Endothelial cell of umbilical vein (primary cell): ENCODE results near the gene TPCN1. TPM values are rescaled to one million over a fixed set of nuclear protein-coding genes. Genes with fewer than 3 reads are reported as not detected.
A peak's percentile ranks its signal among the peaks of the same experiment; 100 is the strongest.

ENCODE experiments used
- BruUV-seq: library from RNA; stranded (reverse); fragments of 400-500 nt; replicated peaks from 2 replicates; lab custom pipeline; 2021; lab: Mats Ljungman, UMichigan
- CTCF ChIA-PET: fragments of 300-600, 350-600 bp; sonication (Branson Sonifier 250); formaldehyde crosslinking; loops from one replicate; lab custom pipeline; 2021; ENCODE audit warnings: antibody characterized with exemption, inconsistent platforms; lab: Charles Lee
- POLR2A ChIA-PET: fragments of 300-600, 350-600 bp; sonication (Branson Sonifier 250); formaldehyde crosslinking; loops from one replicate; lab custom pipeline; 2021; ENCODE audit warnings: antibody characterized with exemption, inconsistent platforms; lab: Charles Lee
- DNase-seq: peaks from one replicate; pipeline ENCODE4 v3.0.0-alpha.2; 2011; ENCODE audit warnings: low read depth, low spot score
- FAIRE-seq: peaks from 2 replicates; lab custom pipeline; 2011; peaks lifted over from hg19 to GRCh38; lab: Jason Lieb, UNC
- H2AFZ ChIP-seq: 2 replicates; pipeline ENCODE4 v1.6.0; 2012; ENCODE audit warnings: low read depth, low read length, control low read depth, inconsistent platforms
- H3K27ac ChIP-seq: 2 replicates; pipeline ENCODE4 v1.5.1; 2011; ENCODE audit warnings: low read depth, mild to moderate bottlenecking, control low read depth, low read length, moderate library complexity; ENCODE audit not compliant: insufficient read depth
- H3K27me3 ChIP-seq, 2 experiments: 2 replicates each; pipeline versions ENCODE4 v1.6.0 to v1.6.1; 2011; ENCODE audit warnings: low read length in 2 of 2, mixed read lengths in 1 of 2; ENCODE audit not compliant: control insufficient read depth in 2 of 2, insufficient read depth in 2 of 2
- H3K36me3 ChIP-seq, 2 experiments: 2 replicates in 1 of 2; 3 replicates in 1 of 2; pipeline ENCODE4 v1.5.1; 2011; ENCODE audit warnings: low read length in 2 of 2, mild to moderate bottlenecking in 1 of 2, moderate library complexity in 1 of 2; ENCODE audit not compliant: control insufficient read depth in 2 of 2, insufficient read depth in 2 of 2; ENCODE audit errors: extremely low read depth in 1 of 2
- H3K4me1 ChIP-seq: 3 replicates; pipeline ENCODE4 v1.5.1; 2011; ENCODE audit warnings: mild to moderate bottlenecking, low read length; ENCODE audit not compliant: control insufficient read depth, insufficient read depth; ENCODE audit errors: extremely low read depth
- H3K4me2 ChIP-seq: 2 replicates; pipeline ENCODE4 v1.6.1; 2011; ENCODE audit warnings: low read length, control low read depth, mixed read lengths; ENCODE audit not compliant: insufficient read depth
- H3K4me3 ChIP-seq, 3 experiments: fragments of 200-600 bp in 1 of 3; sonication (generic), shearing (Covaris generic) in 1 of 3; replicated peaks in 1 of 3; 2 replicates each; pipeline ENCODE4 v1.5.1; 2011 to 2016; ENCODE audit warnings: control low read depth in 3 of 3, low read length in 3 of 3, mild to moderate bottlenecking in 2 of 3, inconsistent platforms in 1 of 3, low read depth in 1 of 3, moderate library complexity in 1 of 3; ENCODE audit not compliant: insufficient read depth in 1 of 3
- H3K79me2 ChIP-seq: 2 replicates; pipeline ENCODE4 v1.6.0; 2012; ENCODE audit warnings: low read length, inconsistent platforms; ENCODE audit not compliant: control insufficient read depth, insufficient read depth
- H3K9ac ChIP-seq: replicated peaks from 2 replicates; pipeline ENCODE3; 2011; ENCODE audit warnings: low read length, control low read depth; ENCODE audit not compliant: insufficient read depth; ENCODE audit errors: extremely low read depth
- H3K9me1 ChIP-seq: replicated peaks from 3 replicates; pipeline ENCODE4 v1.6.0; 2011; ENCODE audit warnings: mild to moderate bottlenecking, low read length; ENCODE audit not compliant: control insufficient read depth, insufficient read depth; ENCODE audit errors: extremely low read depth
- H3K9me3 ChIP-seq: replicated peaks from 2 replicates; pipeline ENCODE4 v1.5.1; 2012; ENCODE audit warnings: low read length, inconsistent platforms; ENCODE audit not compliant: control insufficient read depth, insufficient read depth
- H4K20me1 ChIP-seq: replicated peaks from 2 replicates; pipeline ENCODE3; 2011; ENCODE audit warnings: mild to moderate bottlenecking, low read length; ENCODE audit not compliant: control insufficient read depth, insufficient read depth; ENCODE audit errors: extremely low read depth
- EZH2 ChIP-seq: IDR thresholded peaks from 2 replicates; pipeline ENCODE4 v1.6.1; 2012; ENCODE audit warnings: borderline replicate concordance, low read depth, mild to moderate bottlenecking, moderate library complexity, low read length, inconsistent platforms; ENCODE audit not compliant: severe bottlenecking
- FOS ChIP-seq: IDR thresholded peaks from 2 replicates; pipeline ENCODE4 v1.6.1; 2011; ENCODE audit warnings: mild to moderate bottlenecking, low read length, moderate library complexity, borderline replicate concordance; ENCODE audit not compliant: insufficient read depth
- GATA2 ChIP-seq: IDR thresholded peaks from 2 replicates; pipeline ENCODE4 v1.7.0; 2011; ENCODE audit warnings: low read depth, mild to moderate bottlenecking, moderate library complexity, mixed read lengths, low read length; ENCODE audit not compliant: insufficient read length, insufficient read depth
- JUN ChIP-seq: IDR thresholded peaks from 2 replicates; pipeline ENCODE4 v1.6.1; 2011; ENCODE audit warnings: borderline replicate concordance, low read depth; ENCODE audit not compliant: insufficient read length, insufficient read depth
- MYC ChIP-seq: IDR thresholded peaks from one replicate; pipeline ENCODE4 v1.6.1; 2011; ENCODE audit warnings: mild to moderate bottlenecking, low read depth, low read length
- POLR2A ChIP-seq: IDR thresholded peaks from 2 replicates; pipeline ENCODE4 v1.6.1; 2012; ENCODE audit warnings: low read depth, mild to moderate bottlenecking, control low read depth, low read length
- POLR2AphosphoS5 ChIP-seq: IDR thresholded peaks from 2 replicates; pipeline ENCODE4 v1.6.1; 2012; ENCODE audit warnings: low read depth, mild to moderate bottlenecking, control low read depth, low read length, moderate library complexity; ENCODE audit not compliant: insufficient read depth
- dilution Hi-C: fragments of 300-500 bp; cut with MboI; formaldehyde crosslinking; loops from one replicate; pipeline ENCODE4 v1.15.0; 2019; ENCODE audit warnings: low sequenced_read_pairs; ENCODE audit not compliant: extremely low pct_ligation_motif_present
- intact Hi-C: fragments of 100-400 bp; cut with micrococcal nuclease; formaldehyde crosslinking; loops from one replicate; pipeline ENCODE4 v1.10.0; 2022
- polyA plus RNA-seq, 4 experiments: library from polyadenylated mRNA; depleted of rRNA in 3 of 4; stranded (reverse) in 3 of 4; unstranded in 1 of 4; fragments of >200 nt; gene quantifications; 2 replicates each; pipeline versions ENCODE4 v1.2.1 to v1.2.3, GENCODE V29; 2011 to 2012; ENCODE audit warnings: missing spikeins in 1 of 4
- total RNA-seq: library from RNA; stranded (reverse); gene quantifications from 2 replicates; pipeline ENCODE4 v1.2.3, GENCODE V29; 2021
- TF ChIP-seq, protein P1 (sequence below), 2 donors: IDR thresholded peaks; 1 replicate in 1 of 2; 2 replicates in 1 of 2; pipeline ENCODE4 v1.5.1; 2011; ENCODE audit warnings: low read length in 2 of 2, mild to moderate bottlenecking in 2 of 2, moderate library complexity in 2 of 2, control low read depth in 1 of 2, inconsistent platforms in 1 of 2, low read depth in 1 of 2; ENCODE audit not compliant: insufficient read depth in 1 of 2; ENCODE audit errors: extremely low read depth in 1 of 2
- TF ChIP-seq, protein P2 (sequence below): IDR thresholded peaks from 2 replicates; pipeline ENCODE4 v1.6.1; 2011; ENCODE audit not compliant: insufficient read depth, insufficient read length

TPCN1 gene
- total and polyA plus RNA-seq, 2 donors (not counting 3 experiments of a cell fraction or from before 2014, with no cell fraction given) = 19.5 to 28.3 TPM

DNA sequence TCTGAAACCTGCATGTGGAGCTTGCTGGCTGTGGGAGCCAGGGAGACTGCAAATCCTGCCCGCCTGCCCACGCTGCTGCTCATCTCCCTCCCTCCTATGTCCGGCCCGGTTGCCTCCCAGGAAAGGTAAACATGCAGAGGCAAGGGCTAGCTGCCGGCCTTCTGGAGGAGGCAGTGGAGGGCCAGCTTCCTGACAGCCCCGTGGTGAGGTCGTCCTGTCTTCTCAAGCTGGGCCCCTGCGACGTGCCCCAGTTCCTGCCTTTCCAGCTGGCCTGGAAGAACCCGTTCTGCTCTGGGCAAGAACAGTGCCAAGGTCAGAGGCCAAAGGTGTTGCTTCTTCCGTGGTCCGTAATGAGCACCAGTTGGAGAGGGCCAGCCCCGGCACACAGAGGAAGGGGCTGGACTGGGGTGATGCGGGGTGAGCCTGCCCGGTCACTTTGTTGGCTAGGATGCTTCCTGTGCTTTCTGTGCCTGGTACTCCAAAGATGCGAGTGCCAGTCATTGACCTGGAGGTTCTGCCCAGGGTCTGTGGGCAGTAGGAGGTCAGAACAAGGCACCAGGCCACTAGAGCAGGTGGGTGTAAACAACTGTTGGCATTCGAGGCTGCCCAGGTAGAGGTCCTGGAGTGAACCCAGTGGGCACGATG, 25.3 kb downstream of the TPCN1 start:
- no peak overlapping the region for H3K4me3 ChIP-seq
- BruUV-seq = no TSS peak
- H3K9me3 ChIP-seq = no peaks in the 10 kb centered on the region
- peaks cover 31% of the 10 kb centered on the region for H3K4me1 ChIP-seq
- DNase-seq (no peak), FAIRE-seq (peak; percentile 24)
- POLR2A ChIA-PET = interaction anchor here (2.4 kb wide), 1 partner anchor 25 kb away, joined by 8 read pairs; the partner anchor contains the start of gene TPCN1
- peaks cover 0 to 3% of the 10 kb centered on the region in 2 experiments for H3K36me3 ChIP-seq
- H4K20me1 ChIP-seq = no peaks in the 10 kb centered on the region
- H3K27me3 ChIP-seq = no peaks in the 10 kb centered on the region
- no peaks in the 10 kb centered on the region for H3K79me2 ChIP-seq
- no peak for TF ChIP-seq FOS
- no peak for TF ChIP-seq MYC
- TF ChIP-seq GATA2 = no peak
- TF ChIP-seq, protein P1, sequence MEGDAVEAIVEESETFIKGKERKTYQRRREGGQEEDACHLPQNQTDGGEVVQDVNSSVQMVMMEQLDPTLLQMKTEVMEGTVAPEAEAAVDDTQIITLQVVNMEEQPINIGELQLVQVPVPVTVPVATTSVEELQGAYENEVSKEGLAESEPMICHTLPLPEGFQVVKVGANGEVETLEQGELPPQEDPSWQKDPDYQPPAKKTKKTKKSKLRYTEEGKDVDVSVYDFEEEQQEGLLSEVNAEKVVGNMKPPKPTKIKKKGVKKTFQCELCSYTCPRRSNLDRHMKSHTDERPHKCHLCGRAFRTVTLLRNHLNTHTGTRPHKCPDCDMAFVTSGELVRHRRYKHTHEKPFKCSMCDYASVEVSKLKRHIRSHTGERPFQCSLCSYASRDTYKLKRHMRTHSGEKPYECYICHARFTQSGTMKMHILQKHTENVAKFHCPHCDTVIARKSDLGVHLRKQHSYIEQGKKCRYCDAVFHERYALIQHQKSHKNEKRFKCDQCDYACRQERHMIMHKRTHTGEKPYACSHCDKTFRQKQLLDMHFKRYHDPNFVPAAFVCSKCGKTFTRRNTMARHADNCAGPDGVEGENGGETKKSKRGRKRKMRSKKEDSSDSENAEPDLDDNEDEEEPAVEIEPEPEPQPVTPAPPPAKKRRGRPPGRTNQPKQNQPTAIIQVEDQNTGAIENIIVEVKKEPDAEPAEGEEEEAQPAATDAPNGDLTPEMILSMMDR (IDR thresholded peaks at IDR 0.05; ENCODE audit: extremely low read depth in 1 of 2, insufficient read depth in 1 of 2, low read depth in 1 of 2, low read length in 2 of 2) = no peak
- TF ChIP-seq, protein P2, sequence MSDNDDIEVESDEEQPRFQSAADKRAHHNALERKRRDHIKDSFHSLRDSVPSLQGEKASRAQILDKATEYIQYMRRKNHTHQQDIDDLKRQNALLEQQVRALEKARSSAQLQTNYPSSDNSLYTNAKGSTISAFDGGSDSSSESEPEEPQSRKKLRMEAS = no peak
- TF ChIP-seq POLR2A = no peak
- TF ChIP-seq JUN = no peak
- no peak for TF ChIP-seq POLR2AphosphoS5
- no peak for TF ChIP-seq EZH2
- H3K9me1 ChIP-seq = no peaks in the 10 kb centered on the region
- CTCF ChIA-PET = interaction anchor here (0.8 to 1.4 kb wide), 6 partner anchors 17 to 179 kb away, joined by 3 to 4 read pairs (median 4); partner anchors contain the start of gene TPCN1
- no peak overlapping the region for H3K4me2 ChIP-seq
- dilution Hi-C loops (no loop called here), intact Hi-C loops (loop anchor here (1.0 to 2.0 kb wide), 4 partner anchors 8 to 52 kb away; no protein-coding TSS in a partner anchor)
- peak overlapping the region; percentile 2 for H3K27ac ChIP-seq
- peak overlapping the region; percentile 37 for H2AFZ ChIP-seq
- no peak overlapping the region for H3K9ac ChIP-seq
